ENCODE data around the gene CKB.

- TF ChIP-seq EZH2 (IDR thresholded peaks at IDR 0.05; ENCODE audit: insufficient read depth, poor library complexity, severe bottlenecking) (no peak), EZH2phosphoT487 (IDR thresholded peaks at IDR 0.05; ENCODE audit: insufficient read depth, low read depth) (no peak)
Measured at GRCh38 chr14:103547941-103548462, 25.4 kb upstream of the CKB start.
